Effector CD8-positive, alpha-beta T cell (primary cell): ENCODE measurements around the gene CHGA.

Experiments used
- DNase-seq: peaks from one replicate; lab custom pipeline; 2025; lab: John Stamatoyannopoulos, UW

The CHGA gene

DNA sequence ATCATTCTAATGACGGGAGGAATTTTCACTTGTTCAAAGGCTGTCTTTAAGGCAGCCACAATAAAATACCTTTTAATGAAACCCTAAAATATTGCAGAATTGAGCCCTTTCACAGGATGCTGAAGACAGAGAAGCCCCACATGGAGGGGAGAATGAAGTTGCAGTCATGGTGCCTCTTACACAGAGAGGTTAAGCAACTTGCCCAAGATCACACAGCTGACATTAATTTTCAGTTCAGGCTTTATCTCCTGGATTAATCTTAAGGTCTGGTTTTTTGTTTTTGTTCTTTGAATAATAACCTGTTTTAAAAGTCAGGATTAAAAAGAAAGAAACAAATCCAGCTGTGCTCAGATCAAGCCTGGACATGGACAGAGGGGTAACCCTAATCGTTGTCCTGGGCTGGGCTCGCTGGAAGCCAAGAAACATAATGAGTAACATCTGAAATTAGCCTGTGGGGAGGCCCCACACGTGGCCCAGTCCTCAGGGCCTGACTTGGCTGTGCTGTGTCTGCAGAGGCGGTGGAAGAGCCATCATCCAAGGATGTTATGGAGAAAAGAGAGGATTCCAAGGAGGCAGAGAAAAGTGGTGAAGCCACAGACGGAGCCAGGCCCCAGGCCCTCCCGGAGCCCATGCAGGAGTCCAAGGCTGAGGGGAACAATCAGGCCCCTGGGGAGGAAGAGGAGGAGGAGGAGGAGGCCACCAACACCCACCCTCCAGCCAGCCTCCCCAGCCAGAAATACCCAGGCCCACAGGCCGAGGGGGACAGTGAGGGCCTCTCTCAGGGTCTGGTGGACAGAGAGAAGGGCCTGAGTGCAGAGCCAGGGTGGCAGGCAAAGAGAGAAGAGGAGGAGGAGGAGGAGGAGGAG lies 8.0 kb downstream of the CHGA start:
- no peak for DNase-seq

DNA sequence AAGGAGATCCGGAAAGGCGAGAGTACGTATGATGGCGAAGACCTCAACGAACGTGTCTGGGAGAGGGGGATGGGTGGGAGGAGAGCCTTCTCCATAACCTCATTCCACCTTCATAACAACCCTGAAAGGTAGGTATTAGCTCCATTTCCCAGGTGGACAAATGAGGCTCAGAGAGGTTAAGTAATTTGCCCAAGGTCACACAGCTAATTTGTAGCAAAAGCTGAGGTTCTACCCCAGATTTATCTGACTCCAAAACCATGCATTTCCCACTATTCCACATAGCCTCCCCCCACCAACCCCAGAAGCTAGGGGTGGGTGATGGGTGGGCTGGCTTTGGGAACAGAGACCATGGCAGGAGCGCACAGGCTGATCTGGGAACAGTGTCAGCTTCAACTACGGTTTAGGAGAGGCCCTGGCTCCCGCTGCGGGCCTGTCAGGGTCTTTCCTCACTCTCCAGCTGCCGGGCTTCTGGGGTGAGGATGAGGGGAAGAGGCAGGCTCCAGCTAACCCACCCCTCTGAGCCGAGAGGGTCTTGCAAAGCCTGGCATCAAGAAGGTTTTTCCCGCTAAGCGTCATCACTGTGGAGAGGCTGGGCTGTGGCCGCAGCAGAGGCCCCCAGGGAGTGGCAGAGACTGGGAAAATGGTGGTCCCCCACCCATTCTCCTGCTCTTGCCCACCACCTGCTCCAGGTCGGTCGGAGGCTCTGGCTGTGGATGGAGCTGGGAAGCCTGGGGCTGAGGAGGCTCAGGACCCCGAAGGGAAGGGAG lies 8.9 kb downstream of the CHGA start:
- no peak for DNase-seq

DNA sequence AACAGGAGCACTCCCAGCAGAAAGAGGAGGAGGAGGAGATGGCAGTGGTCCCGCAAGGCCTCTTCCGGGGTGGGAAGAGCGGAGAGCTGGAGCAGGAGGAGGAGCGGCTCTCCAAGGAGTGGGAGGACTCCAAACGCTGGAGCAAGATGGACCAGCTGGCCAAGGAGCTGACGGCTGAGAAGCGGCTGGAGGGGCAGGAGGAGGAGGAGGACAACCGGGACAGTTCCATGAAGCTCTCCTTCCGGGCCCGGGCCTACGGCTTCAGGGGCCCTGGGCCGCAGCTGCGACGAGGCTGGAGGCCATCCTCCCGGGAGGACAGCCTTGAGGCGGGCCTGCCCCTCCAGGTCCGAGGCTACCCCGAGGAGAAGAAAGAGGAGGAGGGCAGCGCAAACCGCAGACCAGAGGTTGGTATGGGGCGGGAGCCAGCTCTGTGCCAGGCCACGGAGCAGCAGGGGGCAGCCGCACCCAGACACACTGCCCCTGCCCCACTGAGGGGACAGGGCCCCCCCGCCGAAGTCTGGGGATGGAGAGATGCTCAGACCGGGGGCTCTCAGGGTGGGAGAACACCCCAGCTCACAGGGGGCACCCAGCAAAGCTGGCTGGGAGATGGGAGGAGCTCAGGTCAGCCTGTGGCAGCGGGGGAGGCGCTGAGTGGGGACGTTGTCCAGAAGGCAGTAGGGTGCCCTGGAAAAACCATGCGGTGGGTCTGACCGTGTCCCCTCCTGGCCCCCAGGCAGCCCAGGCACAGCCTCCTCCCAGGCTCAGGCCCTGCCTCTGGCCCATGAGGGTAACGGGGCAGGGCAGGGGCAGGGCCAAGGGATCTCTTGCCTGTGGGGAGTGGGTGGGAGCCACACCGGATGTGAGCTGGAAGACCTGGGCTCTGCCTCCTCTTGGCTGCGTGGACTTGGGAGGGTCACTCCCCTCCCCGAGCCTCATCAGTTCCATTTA lies 9.8 kb downstream of the CHGA start:
- DNase-seq: no peak

DNA sequence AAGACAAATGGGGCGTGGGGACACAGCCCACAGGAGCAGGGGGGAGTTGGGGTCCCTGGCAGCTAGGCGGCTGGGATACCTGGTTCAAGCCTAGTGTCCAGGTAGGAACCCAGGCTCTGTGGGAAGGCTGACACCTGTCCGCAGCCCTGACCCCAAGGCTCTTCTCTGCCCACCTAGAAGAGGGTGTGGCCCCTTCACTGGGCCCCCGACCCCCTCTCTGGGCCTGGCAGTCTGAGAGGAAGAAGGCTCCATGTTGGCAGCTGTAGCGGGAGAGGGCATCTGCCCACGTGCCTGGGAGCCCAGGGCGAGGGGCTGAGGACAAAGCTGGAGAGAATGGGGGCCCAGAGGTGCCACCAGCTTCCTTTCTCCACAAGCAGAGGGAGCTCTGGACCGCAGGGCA lies 10.5 kb downstream of the CHGA start:
- no peak for DNase-seq

DNA sequence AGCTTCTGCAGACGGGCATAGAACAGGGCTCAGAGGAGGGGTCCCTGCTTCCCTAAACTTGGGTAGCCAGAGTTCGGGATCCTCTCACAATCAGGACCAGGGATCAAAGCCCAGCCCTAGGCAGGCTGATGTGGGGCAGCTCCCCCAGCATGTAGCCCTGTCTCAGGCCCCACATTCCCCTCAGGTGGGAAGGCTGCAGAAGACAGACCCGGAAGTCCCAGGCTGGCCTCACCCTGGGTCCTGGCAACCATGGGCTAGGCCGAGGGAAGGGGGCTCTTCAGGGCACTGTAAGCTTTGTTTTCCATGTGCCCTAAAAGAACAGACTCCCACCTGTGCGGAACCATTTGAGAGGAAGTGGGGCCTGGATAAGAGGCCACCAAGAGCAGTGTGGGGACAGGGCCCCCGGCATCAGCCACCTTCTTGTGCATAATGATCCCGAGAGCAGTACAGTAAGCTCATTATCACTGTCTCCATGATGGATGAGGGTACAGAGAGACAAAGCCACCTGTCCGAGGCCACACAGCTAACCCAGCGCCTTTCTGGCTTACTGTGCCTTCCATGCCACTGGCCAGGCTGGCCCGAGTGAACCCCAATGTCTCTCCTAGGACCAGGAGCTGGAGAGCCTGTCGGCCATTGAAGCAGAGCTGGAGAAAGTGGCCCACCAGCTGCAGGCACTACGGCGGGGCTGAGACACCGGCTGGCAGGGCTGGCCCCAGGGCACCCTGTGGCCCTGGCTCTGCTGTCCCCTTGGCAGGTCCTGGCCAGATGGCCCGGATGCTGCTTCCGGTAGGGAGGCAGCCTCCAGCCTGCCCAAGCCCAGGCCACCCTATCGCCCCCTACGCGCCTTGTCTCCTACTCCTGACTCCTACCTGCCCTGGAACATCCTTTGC lies 11.5 kb downstream of the CHGA start:
- DNase-seq: no peak

DNA sequence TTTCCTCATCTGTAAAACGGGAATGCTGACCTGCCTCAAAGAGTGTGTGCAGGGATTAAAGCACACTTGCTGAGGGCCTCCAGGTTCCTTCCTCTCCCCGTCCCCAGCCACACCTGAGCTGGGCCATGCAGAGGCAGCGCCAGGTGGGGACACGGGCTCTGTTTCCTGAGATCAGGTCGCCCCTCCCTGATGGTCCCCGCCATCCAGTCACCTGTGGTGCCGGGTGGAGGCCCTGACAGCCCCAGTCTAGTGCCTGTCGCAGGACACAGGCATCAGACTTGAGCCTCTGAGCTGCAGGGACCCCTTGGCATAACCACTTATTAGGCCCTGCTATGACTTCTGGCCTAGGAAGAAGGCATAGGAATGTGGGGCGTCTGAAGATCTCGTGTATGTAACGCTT lies 12.5 kb downstream of the CHGA start:
- no peak for DNase-seq

DNA sequence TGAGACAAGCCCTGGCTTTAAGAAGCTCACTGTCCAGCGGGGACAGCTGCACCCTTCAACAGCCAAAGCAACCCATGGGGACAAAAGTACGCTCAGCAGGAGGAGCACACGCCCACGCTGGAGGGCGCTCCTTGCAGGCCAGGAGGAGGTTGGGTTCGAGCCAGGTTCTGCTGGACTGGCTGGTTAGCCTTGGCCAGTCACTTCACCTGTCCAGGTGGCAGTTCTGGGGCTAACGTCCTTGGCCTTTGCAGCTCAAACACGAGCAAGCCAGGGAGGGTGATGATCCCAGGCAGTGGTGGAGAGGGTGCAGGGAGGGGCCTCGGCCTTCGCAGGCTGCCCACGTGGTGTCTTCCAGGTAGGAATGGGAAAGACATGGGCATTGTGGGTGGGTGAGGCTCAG lies 13.1 kb downstream of the CHGA start:
- no peak for DNase-seq

DNA sequence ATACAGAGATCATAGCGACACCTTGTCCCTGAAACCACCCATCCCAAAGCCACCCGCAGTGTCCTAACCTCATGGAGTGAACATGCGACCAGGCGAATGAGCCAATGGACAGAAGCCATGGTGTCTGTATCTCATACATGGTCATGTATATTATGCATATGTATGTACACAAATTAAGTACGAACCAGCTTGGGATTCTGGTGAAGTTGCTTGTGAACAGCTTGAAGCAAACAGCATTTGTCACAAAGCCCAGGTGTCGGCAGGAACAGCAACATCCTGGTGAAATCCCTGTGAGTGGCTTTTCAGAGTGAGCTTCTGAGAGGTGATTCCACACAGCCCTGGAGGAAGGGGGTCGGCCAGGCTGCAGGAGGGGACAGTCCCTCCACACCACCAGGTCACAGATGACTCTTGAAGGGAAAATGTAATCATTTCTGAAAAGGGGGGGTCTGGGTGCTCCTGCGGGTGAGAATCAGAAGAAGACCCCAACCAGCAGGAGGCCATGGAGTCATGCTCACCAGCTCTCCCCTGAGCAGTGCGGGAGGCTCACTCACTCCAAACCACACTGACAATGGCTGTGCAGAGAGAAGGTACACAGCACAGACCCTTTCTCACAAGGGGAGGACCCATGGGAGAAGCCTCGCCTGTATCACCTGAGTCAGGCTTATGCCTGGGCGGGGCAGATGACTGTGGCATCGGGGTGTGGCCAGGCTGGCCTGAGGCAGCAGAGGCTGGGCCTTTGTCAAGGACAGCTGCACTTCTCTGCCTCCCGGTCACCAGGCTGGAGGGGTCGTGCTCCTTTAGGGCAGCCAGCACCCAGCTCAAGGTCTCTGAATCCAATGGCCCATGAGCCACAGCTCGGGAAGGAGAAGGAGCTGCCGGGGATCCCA lies 14.3 kb downstream of the CHGA start:
- no peak for DNase-seq

DNA sequence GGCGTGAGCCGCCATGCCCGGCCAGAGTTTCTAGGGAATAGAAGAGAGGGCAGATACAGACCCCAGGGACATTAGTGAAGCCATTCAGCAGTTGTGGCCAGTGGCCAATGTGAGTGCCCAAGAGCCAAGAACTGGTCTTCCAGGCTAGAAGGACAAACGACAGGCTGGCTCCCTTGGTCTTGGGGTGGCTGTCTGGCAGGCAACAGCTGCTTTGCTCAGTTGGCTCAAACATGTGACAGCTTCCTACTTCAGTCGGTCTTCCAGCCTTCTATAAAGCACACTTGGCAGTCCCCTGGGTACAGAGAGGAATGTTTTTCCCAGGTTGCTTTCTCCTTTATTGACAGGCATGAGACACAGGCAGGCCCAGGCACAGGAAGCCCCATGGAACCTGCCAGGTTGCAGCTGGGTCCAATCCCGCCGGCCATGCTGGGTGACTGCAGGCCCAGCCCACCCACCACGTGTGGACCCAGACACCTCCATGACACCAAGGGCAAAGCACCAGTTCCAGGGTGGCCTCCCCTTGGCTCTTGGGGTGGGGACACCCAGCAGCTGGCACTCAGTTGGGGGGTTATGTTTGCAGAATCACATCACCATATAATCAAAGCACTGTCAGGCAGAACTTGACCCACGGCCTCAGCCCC lies 15.4 kb downstream of the CHGA start:
- no peak for DNase-seq

DNA sequence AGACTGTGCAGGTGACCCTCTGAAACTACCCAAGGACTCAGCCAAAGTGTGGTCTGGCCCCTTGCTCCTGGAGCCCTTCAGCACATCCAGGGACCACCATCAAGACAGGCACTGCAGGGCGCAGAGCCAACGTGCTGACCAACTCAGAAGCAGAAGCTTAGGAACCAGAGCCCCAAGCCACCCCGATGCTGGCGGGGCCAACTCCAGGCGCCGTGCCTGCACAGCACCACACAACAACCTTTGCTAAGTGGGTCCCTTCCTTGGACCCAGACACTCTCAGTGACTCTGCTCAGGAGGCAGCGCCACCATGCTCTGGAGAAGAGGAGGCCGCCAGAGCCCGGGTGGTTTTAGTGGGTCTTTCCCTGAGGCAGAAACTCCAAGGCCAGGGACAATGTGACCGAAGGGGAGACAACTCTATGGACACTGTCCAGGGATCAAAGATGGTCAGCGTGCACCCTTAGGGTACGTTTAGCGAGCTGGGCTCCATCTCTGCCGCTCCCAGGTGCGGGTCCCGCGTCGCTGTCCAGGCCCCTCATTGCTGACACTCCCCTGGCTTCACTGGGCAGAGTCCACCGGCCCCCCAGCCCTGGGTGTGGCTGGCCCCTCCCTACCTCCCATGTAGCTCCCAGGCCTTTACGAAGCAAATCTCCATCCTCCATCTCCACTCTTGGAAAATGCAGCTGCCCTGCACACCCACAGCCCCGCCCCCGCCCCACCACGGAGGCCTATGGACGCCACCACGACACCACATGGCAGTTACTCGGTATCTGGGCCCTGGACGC lies 16.1 kb downstream of the CHGA start:
- no peak for DNase-seq

DNA sequence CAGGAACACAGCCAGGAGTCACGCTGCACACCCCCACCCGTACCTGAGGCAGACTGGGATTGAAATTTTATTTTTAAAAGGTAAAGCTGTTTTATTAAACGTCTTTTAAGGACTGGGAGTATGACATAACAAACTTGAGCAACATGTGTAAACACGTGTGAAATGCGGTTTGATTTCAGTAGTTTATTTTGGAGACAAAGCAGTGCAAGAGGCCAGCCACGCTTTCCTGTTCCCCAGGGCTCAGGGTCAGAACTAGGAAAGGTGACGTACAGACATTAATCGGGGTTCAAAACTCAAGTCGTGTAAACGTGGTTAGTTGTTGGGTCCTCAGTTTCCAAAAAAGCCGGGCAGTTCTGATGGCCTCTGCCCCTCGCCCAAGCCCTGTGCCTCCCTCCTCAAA lies 16.7 kb downstream of the CHGA start:
- DNase-seq: no peak

DNA sequence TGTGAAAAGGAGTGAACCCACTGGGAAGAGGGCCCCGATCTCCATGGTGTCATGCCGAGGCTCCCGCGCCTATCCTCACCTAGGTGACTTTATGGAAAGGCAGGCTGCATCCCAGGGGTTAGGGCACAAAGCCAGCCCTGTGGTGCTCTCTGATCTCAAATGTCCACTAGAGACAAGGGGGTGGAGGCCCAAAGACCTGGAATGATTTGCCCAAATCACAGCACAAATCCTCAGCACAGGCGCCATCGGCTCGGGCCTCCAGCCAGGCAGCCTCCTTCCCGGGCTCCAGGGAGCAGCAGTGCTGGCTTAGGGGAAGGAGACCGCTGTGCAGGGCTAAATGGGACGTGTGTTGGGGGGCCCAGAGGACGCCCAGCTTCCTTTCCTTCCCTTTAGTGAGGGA lies 17.6 kb downstream of the CHGA start:
- no peak for DNase-seq

DNA sequence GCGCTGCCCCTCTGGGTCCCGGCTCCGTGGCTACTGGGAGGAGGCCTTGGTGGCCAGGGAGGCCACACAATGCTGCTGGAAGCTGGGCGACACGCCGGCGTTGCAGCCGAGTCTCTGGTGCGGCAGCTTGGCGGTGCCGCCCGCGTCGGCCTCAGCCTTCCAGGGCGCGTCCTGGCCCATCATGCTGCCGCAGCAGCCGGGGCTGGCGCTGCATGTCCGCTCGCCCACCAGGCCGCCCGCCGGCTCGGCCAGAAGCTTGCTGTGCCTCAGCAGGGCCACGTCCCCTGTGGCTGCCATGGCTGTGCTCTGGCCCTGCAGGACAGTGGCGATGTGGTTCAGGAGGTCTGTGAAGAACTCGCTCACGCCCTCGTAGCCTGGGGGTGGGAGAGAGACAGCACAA lies 18.6 kb downstream of the CHGA start:
- no peak for DNase-seq

DNA sequence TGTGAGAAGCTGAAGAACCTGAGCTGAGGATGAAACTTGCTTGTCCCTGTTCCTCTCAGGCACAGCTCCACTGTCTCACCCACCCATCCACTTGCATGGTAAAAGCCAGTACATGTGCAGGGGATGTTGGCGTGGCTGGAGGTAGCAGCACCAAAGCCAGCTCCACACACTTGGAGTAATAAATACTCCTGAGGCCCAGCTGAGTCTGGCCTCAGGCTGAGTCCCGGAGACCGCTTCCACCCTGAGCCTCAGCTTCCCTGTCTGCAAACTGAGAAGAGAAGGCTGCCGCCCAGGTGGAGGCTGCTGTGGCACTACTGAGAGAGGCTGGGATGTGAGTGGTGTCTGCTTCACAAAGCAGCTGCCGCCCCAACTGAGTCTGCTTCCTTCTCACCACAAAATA lies 19.2 kb downstream of the CHGA start:
- no peak for DNase-seq

DNA sequence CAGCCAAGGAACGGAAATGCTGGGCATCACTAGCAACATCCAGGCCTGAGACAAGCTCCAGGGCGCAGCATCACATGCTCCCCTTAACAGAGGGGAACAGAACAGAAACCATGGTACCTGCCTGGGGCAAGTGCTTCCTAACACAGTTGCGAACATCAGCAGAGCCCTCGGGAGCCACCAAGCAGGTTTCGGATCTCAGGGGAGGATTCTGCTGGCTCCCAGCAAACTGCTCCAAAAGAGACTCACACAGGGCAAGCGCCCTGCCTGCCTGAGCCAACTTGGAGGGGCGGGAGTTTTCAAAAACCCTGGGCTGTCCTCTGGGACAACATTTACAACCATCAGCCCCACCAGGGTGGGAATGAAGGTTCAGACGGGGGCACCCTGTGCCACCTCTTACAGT lies 19.6 kb downstream of the CHGA start:
- DNase-seq: no peak

DNA sequence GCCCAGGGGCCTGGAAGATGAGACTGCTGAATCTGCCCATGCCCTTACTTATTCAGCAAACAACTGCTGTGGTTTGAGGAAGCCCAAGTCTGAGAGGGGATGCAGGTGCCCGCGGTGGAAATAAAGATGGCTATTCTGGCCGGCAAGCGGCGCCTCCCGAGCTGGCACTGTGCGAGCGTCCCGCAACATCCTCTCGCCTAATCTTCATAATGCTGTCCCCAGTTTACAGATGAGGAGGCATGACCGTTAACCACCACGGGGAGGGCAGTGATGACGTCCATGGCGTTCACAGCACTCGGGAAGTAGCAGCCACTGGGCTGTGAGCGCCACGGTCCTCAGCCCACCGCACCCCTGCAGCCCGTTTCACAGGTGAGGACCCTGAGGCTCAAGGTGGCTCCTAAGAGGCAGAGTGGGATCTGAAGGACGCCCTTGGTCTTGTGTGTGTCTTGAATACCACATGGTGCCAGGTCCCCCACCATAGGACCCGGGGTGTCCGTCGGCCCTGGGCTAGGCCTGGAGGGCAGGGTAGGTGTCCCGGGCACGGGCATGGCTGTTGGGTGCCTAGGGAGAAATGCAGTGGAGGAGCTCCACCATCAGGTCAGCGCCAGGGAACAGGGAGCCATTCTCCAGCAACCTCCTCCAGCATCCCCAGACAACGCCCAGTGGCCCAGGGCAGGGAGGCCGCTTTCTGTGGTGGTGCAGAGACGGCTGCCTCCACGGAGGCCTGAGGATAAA lies 20.2 kb downstream of the CHGA start:
- DNase-seq: no peak

DNA sequence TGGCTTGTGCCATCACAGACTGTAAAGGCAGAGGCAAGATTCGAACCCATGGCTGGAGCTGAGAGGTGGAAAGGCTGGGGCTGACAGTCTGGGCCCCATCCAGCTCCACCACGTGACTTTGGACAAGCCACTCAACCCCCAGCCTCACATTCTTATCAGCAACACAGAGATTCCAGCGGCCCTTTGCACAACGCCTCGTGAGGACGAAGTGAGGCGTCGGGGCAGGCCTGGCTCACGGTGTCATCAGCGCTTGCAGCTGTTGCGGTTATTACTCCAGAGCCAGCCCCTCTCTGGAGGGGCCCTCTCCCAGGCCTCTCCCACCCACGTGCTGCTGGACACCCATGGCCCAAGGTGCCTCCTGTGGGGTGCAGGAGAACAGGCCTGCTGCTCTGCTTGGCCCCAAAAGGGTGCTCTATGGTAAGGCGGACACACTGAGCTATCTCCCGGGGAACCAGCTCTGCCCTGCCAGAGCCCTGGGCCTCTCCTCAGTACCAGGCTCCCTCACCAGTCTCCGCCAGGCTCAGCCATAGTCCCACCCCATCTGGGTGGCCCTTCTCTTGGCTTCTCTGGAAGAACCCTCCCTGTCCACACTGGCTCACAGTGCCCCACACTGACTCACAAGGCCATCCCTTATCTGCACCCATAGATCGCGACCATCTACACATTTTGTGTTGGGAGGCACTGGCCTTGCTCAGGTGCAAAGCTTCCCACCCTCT lies 21.1 kb downstream of the CHGA start:
- no peak for DNase-seq

DNA sequence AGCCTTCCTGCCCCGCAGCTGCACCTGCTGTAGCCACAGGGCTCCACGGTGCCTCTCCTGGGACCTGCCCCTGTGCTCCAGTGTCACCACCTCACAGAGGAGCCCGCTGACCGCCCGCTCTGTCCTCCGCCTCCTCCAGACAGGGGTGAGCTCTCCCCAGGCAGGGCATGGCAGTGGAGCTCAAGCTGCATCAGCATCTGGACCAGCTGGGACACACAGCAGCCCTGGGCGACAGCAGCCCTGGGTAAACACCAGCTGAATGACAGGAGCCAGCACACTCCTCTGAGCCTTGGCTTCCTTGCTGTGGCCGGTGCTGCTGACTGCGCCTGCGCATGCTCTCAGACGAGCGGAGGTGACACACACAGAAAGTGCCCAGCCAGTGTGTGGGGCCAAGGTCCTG lies 22.0 kb downstream of the CHGA start:
- DNase-seq: no peak
